SU-DHL-6 (cell line): ENCODE measurements around the gene ALDH4A1.

Source experiments
- H2AFZ ChIP-seq: fragments of 200-600 bp; sonication (generic); 2 replicates; pipeline ENCODE4 v1.6.1; 2014; ENCODE audit warnings: low read depth, mild to moderate bottlenecking, moderate library complexity, mixed read lengths, antibody characterized with exemption, low read length; ENCODE audit not compliant: severe bottlenecking
- H3F3A ChIP-seq: fragments of 200-600 bp; shearing (Covaris generic); 2 replicates; pipeline ENCODE4 v1.6.0; 2016; ENCODE audit warnings: antibody characterized with exemption, mild to moderate bottlenecking; ENCODE audit not compliant: insufficient read depth
- H3K27ac ChIP-seq: fragments of 200-600 bp; sonication (generic); 2 replicates; pipeline ENCODE4 v1.5.1; 2016; ENCODE audit warnings: low read depth, mild to moderate bottlenecking, low read length, moderate library complexity, mixed read lengths
- H3K27me3 ChIP-seq: fragments of 200-600 bp; sonication (generic), shearing (Covaris generic); 2 replicates; pipeline ENCODE4 v1.6.0; 2014; ENCODE audit warnings: mild to moderate bottlenecking, low read length
- H3K36me3 ChIP-seq: fragments of 200-600 bp; sonication (generic); 2 replicates; pipeline ENCODE4 v1.6.1; 2014; ENCODE audit warnings: mild to moderate bottlenecking, low read length, mixed read lengths
- H3K4me2 ChIP-seq: fragments of 300-600, 200-600 bp; shearing (Covaris generic), sonication (generic); 2 replicates; pipeline ENCODE4 v1.6.0; 2014; ENCODE audit warnings: low read length, low read depth, mild to moderate bottlenecking; ENCODE audit not compliant: poor library complexity, severe bottlenecking
- H3K4me3 ChIP-seq: fragments of 200-600 bp; sonication (generic); 2 replicates; pipeline ENCODE4 v1.5.1; 2014; ENCODE audit warnings: antibody characterized with exemption, low read length, mild to moderate bottlenecking, mixed read lengths; ENCODE audit not compliant: insufficient read depth, poor library complexity, severe bottlenecking
- H3K79me2 ChIP-seq: fragments of 200-600 bp; sonication (generic); 2 replicates; pipeline ENCODE4 v1.6.1; 2014; ENCODE audit warnings: mild to moderate bottlenecking, low read length, moderate library complexity; ENCODE audit not compliant: insufficient read depth
- H3K9ac ChIP-seq: fragments of 200-600 bp; sonication (generic); 2 replicates; pipeline ENCODE4 v1.7.0; 2014; ENCODE audit warnings: mild to moderate bottlenecking, low read length
- H3K9me2 ChIP-seq: fragments of 200-600 bp; sonication (generic); replicated peaks from 2 replicates; pipeline ENCODE4 v1.6.1; 2014; ENCODE audit warnings: low read length; ENCODE audit not compliant: insufficient read depth
- H3K9me3 ChIP-seq: fragments of 200-600 bp; sonication (generic); 2 replicates; pipeline ENCODE4 v1.6.1; 2014; ENCODE audit warnings: low read length, mixed read lengths; ENCODE audit not compliant: insufficient read depth
- H4K20me1 ChIP-seq: fragments of 200-600 bp; sonication (generic); 2 replicates; pipeline ENCODE4 v1.6.1; 2014; ENCODE audit warnings: low read depth, mild to moderate bottlenecking, antibody characterized with exemption, low read length, moderate library complexity, mixed read lengths
- EZH2phosphoT487 ChIP-seq: fragments of 200-600 bp; sonication (generic), shearing (Covaris generic); conservative IDR thresholded peaks from 2 replicates; pipeline ENCODE4 v1.6.1; 2018; ENCODE audit warnings: mild to moderate bottlenecking, antibody characterized with exemption, low read length, moderate library complexity, mixed read lengths
- TF ChIP-seq, protein P1 (sequence below): fragments of 200-600 bp; sonication (generic); IDR thresholded peaks from one replicate; pipeline ENCODE4 v1.5.1; 2017; ENCODE audit warnings: antibody characterized with exemption, mild to moderate bottlenecking, low read length, moderate library complexity; ENCODE audit not compliant: insufficient read depth, poor library complexity, severe bottlenecking

Gene ALDH4A1

DNA sequence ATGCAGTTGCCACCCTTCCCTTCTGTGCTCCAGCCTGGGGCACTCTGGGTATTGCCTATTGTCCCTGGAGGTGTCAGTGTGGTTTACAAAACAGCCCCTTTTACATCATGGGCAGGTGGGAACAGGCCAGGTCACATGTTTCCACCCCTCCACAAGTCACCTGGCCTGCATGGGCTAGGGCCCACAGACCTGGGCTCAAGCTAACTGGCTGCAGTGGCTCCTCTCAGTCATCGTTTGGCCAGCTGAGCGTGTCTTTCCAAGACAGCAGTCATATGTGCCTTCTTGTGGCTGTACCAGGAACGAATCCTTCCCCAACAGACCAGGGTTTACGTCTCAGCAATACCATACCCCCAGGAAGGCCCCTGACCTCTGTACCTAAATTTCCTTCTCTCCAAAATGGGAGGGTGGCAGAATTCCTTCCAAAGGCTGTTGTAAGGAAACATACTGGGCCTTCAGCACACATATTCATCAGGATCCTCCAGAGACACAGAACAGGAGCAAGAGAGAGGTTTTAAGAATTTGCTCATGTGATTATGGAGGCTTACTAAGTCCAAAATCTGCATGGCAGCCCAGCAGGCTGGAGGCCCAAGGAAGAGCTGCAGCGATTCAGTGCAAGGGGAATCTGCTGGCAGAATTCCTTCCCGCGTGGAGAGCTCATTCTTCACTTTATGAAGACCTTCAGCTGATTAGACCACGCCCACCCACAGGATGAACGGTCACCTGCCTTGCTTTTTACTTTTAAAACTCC lies 32.3 kb downstream of the ALDH4A1 start:
- no peaks in the 10 kb centered on the region for H4K20me1 ChIP-seq
- no peak overlapping the region for H3K4me2 ChIP-seq
- no peak overlapping the region for H2AFZ ChIP-seq
- H3K9me2 ChIP-seq = no peaks in the 10 kb centered on the region
- H3F3A ChIP-seq = no peaks in the 10 kb centered on the region
- H3K36me3 ChIP-seq = no peaks in the 10 kb centered on the region
- no peak overlapping the region for H3K27ac ChIP-seq
- no peak for TF ChIP-seq EZH2phosphoT487
- TF ChIP-seq, protein P1, sequence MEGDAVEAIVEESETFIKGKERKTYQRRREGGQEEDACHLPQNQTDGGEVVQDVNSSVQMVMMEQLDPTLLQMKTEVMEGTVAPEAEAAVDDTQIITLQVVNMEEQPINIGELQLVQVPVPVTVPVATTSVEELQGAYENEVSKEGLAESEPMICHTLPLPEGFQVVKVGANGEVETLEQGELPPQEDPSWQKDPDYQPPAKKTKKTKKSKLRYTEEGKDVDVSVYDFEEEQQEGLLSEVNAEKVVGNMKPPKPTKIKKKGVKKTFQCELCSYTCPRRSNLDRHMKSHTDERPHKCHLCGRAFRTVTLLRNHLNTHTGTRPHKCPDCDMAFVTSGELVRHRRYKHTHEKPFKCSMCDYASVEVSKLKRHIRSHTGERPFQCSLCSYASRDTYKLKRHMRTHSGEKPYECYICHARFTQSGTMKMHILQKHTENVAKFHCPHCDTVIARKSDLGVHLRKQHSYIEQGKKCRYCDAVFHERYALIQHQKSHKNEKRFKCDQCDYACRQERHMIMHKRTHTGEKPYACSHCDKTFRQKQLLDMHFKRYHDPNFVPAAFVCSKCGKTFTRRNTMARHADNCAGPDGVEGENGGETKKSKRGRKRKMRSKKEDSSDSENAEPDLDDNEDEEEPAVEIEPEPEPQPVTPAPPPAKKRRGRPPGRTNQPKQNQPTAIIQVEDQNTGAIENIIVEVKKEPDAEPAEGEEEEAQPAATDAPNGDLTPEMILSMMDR = no peak
- no peak overlapping the region for H3K9ac ChIP-seq
- no peaks in the 10 kb centered on the region for H3K9me3 ChIP-seq
- no peak overlapping the region for H3K4me3 ChIP-seq
- no peaks in the 10 kb centered on the region for H3K27me3 ChIP-seq
- H3K79me2 ChIP-seq = no peaks in the 10 kb centered on the region

DNA sequence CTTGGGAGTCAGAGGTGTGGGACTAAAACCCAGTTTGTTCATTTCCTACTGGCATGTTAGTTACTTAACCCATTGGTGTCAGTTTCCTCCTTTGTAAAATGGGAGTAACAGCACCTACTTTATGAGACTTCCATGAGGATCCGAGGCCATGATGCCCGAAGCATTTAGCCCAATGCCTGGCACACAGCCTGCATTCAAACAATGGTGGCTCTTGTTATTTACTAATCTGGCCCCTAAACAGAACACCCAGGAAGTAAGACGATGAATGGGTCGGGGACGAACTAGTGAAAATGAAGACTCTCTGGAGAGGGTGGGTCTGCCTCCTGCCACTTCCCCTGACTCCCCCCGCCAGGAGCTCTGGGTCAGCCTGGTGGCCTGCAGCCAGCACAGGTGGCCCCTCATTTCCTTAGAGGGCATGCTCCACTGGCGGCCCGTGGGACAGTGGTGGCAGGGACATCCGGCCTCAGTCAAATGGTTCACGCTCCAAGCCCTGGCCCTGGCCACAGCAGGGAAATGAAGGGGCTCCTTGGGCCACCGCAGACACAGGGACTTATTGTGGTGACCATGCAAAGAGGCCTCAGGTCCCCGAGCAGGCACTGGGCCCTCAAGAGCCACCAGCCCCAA lies 33.4 kb downstream of the ALDH4A1 start:
- no peaks in the 10 kb centered on the region for H3K9me3 ChIP-seq
- no peaks in the 10 kb centered on the region for H3K27me3 ChIP-seq
- no peak overlapping the region for H3K4me3 ChIP-seq
- no peaks in the 10 kb centered on the region for H3F3A ChIP-seq
- no peak overlapping the region for H3K9ac ChIP-seq
- TF ChIP-seq, protein P1 = no peak
- no peak for TF ChIP-seq EZH2phosphoT487
- H3K36me3 ChIP-seq = no peaks in the 10 kb centered on the region
- H3K4me2 ChIP-seq = no peak overlapping the region
- no peaks in the 10 kb centered on the region for H3K79me2 ChIP-seq
- H4K20me1 ChIP-seq = no peaks in the 10 kb centered on the region
- H3K9me2 ChIP-seq = no peaks in the 10 kb centered on the region
- H3K27ac ChIP-seq = no peak overlapping the region
- no peak overlapping the region for H2AFZ ChIP-seq

DNA sequence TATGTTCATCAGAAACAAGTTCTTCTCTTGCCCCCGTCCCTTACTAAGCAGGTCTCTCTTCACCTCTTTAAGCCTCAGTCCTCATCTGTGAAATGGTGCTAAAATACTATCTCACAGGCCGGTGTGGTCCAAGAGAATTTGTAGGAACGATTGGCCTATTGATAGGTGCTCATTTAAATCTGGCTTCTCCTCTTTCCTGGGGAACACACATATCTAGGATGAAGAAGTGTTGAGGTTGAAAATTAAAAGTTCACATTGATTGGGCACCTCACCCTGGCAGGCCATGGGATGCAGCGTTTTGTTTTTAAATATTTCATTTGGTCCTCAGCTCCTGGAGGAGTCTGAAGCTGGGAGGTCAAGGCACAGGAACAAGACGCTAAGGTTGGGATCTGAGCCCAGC lies 34.0 kb downstream of the ALDH4A1 start:
- Histone ChIP-seq H2AFZ (no peak overlapping the region), H3K9me3 (no peaks in the 10 kb centered on the region), H4K20me1 (no peaks in the 10 kb centered on the region), H3K27me3 (no peaks in the 10 kb centered on the region), H3K4me2 (no peak overlapping the region), H3K4me3 (no peak overlapping the region), H3K36me3 (no peaks in the 10 kb centered on the region), H3F3A (no peaks in the 10 kb centered on the region), H3K27ac (no peak overlapping the region), H3K9ac (no peak overlapping the region), H3K79me2 (no peaks in the 10 kb centered on the region), H3K9me2 (no peaks in the 10 kb centered on the region)
- no peak for TF ChIP-seq EZH2phosphoT487
- TF ChIP-seq, protein P1 = no peak
